T-helper 2 cell (primary cell): Measurements from ENCODE around the gene ZNF488.

Experiments used
- DNase-seq, 5 experiments: peaks; one replicate each; pipeline versions ENCODE4 v3.0.0 to v3.0.0-alpha.2; 2012 to 2022

The ZNF488 gene

GRCh38 chr10:47381427-47382379 lies 2.4 kb downstream of the ZNF488 start:
- DNase-seq = no peak

DNA sequence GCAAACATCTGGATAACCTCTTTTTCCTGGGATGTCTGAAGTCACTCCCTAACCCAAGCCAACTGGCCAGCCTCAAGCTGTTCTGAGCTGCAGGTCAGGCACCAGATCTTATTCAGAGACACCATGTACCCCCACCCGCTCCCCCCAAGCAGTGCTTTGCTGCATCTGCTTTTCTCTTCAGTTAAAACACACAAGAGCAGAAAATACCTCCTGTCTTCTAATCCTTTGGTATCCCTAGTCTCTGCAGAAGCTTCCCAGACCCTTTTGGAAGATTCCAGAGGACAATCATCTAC lies 3.0 kb downstream of the ZNF488 start:
- no peak for DNase-seq

GRCh38 chr10:47380341-47381102 lies 3.6 kb downstream of the ZNF488 start:
- no peak for DNase-seq

GRCh38 chr10:47379901-47380300 lies 4.2 kb downstream of the ZNF488 start:
- no peak for DNase-seq

- DNase-seq = no peak
Measured at GRCh38 chr10:47379445-47379785, 4.7 kb downstream of the ZNF488 start.

DNA sequence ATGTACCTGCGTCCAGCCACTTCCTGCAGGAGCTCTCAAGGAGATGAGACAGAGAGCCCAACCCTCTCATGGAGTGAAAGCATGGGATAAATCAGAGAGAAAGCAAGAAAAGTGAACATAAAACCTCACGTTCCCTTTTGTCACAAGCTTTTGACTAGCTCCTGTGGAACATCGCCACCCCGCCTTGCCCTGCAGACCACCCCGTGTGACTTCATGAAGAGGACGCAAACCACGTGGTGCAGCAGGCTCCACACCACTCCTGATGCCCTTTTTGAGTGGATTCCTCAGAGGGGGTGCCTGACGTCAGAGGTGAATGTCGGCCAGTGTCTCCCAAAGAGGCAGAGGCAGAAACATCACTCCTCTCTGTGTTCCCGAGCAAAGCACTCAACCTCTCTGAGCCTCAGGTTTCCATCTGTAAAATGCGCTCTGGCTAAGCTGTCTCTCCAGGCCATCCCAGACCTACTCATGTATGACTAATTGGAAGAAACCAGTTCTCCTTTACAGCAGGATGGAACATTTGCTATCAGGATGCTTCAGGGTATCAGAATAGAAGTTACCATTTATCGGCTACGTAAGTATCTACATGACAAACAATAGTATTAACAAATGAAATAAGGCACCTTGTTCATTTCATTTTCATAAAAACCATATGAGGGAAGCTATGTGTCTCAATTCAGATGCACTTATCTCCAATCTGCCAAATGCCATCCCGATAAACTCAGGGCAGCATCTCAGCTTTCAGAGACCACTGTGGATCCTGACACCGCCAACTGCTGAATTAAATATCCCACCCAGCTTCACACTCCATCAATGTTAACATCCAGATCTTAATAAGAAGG lies 5.3 kb downstream of the ZNF488 start:
- DNase-seq = no peak

- DNase-seq = no peak
Measured at GRCh38 chr10:47378183-47378510, 5.9 kb downstream of the ZNF488 start.

GRCh38 chr10:47376522-47377220 lies 7.4 kb downstream of the ZNF488 start:
- no peak for DNase-seq

DNA sequence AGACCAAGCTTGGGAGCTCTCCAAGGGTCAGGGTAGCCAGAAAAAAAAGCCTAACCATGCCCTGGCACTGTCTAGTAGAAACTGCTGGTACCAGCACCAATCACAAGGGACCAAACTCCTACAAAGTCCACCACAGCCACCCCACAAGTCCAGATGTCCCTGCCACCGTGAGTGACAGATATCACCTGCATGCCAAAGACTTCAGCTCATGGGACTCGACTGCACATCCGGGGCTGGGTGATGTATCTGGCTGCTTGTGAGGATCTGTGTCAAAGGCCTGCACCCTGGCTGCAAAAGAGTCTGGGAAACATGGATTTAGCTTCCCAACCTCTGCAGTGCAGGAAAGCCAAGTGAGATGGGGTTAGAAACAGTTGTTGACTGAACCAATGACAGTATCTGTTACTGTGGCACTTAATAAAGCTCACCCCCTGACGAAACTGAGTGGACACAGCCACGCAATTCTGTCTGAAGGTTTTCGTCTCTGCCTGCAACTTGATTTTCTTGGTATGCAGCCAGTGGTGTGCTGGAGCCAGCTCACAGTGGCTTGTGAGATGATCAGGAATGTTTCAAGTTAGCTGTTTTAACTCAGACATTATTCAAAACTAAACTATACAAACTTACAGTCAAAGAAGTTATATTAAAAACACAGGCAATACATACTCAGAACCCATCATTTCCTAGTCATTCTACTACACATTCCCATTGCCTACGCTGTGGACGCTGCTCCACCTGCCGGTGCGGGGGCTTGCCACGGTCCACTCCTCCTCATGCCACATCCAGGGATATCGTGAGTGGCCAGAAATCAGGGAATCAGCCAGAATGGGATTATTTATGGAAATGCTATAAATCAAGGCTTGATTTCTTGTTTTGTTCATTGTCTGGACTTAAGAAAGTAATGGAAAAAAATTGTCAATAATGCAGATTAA lies 9.2 kb downstream of the ZNF488 start:
- DNase-seq = no peak

- peak in 1 of 5 experiments; percentile 53 for DNase-seq
Measured at GRCh38 chr10:47372726-47373125, 11.4 kb downstream of the ZNF488 start.

GRCh38 chr10:47371629-47372485 lies 12.2 kb downstream of the ZNF488 start:
- no peak for DNase-seq

DNA sequence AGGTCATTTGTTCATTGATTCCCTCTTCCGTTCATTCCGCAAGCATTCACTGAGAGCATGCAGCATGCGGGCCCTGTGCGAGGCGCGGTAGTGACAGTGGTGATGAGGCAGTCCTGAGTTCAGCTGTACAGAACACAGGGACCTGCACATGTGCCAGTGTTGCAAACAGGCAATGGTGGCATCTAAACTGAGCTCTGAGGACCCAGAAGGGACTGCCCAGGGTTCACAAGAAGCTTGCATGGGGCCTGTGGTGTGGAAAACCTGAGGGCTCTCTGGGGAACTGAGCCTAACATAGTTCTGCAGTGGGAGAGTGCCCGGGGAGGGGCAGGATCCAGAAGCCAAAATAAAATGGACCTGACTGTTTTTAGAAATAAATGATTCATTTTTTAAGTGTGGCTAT lies 13.2 kb downstream of the ZNF488 start:
- DNase-seq = no peak

- DNase-seq = no peak
Measured at GRCh38 chr10:47370015-47370767, 13.9 kb downstream of the ZNF488 start.

- no peak for DNase-seq
Measured at GRCh38 chr10:47369251-47369894, 14.7 kb downstream of the ZNF488 start.

DNA sequence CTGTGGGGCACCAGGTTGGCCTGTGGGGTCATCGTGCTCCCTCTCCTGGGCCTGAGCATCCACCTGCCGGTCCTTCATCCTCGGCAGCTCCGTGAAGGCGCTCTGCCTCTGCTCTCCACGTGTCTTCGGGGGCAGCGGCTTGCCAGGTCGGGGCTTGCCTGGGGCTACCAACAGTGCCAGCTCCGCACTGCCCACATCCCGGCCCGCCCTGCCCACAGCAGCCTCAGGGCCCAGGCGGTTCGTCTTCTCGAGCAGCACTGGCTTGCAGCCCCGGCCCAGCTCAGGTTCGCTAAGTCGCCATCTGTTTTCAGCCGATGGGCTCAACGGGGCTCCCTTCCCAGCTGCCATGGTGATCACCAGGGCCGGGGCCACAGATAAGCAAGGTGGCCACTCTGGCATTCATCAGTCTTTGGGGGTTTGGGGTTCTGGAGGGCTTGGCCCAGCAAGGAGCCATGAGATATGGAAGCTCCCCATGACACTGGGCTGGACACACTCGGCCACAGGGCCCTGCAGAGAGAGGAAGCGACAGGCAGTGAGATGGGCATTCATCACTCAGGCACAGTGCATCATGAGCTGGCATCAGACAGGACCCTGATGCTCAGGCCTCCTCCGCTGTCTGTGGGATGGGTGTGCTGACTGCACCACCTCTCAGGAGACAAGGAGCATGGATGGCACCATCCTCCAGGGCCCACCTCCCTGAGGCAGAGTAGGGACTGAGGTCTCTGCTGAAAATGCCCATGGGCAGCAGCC lies 15.5 kb downstream of the ZNF488 start:
- DNase-seq = no peak

- no peak for DNase-seq
Measured at GRCh38 chr10:47367646-47368045, 16.4 kb downstream of the ZNF488 start.

GRCh38 chr10:47366731-47367460 lies 17.2 kb downstream of the ZNF488 start:
- no peak for DNase-seq

GRCh38 chr10:47366181-47366631 lies 17.9 kb downstream of the ZNF488 start:
- DNase-seq = no peak
